ENCODE results near the gene KLK13. TPM values are rescaled to one million over a fixed set of nuclear protein-coding genes. Genes with fewer than 3 reads are reported as not detected.

The KLK13 gene
- total RNA-seq, 1 experiment from 2014 or later: not detected

GRCh38 chr19:51063664-51064063, 1.2 kb downstream of the KLK13 start:
- DNase-seq (ENCODE audit: low read depth): no peak

GRCh38 chr19:51060973-51061372, 3.9 kb downstream of the KLK13 start:
- no peak for DNase-seq (ENCODE audit: low read depth)

GRCh38 chr19:51060336-51060735, 4.6 kb downstream of the KLK13 start:
- no peak for DNase-seq (ENCODE audit: low read depth)

- no peak for DNase-seq (ENCODE audit: low read depth)
These were observed 5.2 kb downstream of the KLK13 start for GRCh38 chr19:51059715-51060114.

GRCh38 chr19:51055866-51056265, 9.0 kb downstream of the KLK13 start:
- DNase-seq (ENCODE audit: low read depth): no peak

GRCh38 chr19:51047031-51047335, 17.9 kb downstream of the KLK13 start:
- DNase-seq (ENCODE audit: low read depth): no peak

- no peak for DNase-seq (ENCODE audit: low read depth)
These were observed 20.6 kb downstream of the KLK13 start for GRCh38 chr19:51044327-51044726.

- no peak for DNase-seq (ENCODE audit: low read depth)
These were observed 21.4 kb downstream of the KLK13 start for GRCh38 chr19:51043497-51043896.

GRCh38 chr19:51040151-51040550, 24.7 kb downstream of the KLK13 start:
- no peak for DNase-seq (ENCODE audit: low read depth)

GRCh38 chr19:51036519-51036918, 28.4 kb downstream of the KLK13 start:
- no peak for DNase-seq (ENCODE audit: low read depth)

GRCh38 chr19:51034704-51035103, 30.2 kb downstream of the KLK13 start, which contains the start of gene KLK12:
Gene KLK12 (minus strand): TSS chr19:51035002. CDS start chr19:51034621, 381 bp downstream.
- DNase-seq (ENCODE audit: low read depth): no peak

GRCh38 chr19:51031880-51032225, 33.0 kb downstream of the KLK13 start:
- DNase-seq (ENCODE audit: low read depth): no peak

GRCh38 chr19:51031220-51031879, 33.5 kb downstream of the KLK13 start:
- DNase-seq (ENCODE audit: low read depth): no peak

GRCh38 chr19:51030631-51031030, 34.3 kb downstream of the KLK13 start:
- no peak for DNase-seq (ENCODE audit: low read depth)

GRCh38 chr19:51029718-51030117, 35.2 kb downstream of the KLK13 start:
- DNase-seq (ENCODE audit: low read depth): no peak

- no peak for DNase-seq (ENCODE audit: low read depth)
These were observed 37.0 kb downstream of the KLK13 start for GRCh38 chr19:51027873-51028272.

GRCh38 chr19:51027126-51027806, 37.6 kb downstream of the KLK13 start:
- no peak for DNase-seq (ENCODE audit: low read depth)

GRCh38 chr19:51026554-51026831, 38.4 kb downstream of the KLK13 start, which contains the start of gene KLK11:
Gene KLK11 (minus strand): TSS chr19:51026616. CDS start chr19:51025631, 985 bp downstream.
- DNase-seq (ENCODE audit: low read depth): no peak

GRCh38 chr19:51025809-51026553, 38.9 kb downstream of the KLK13 start:
- no peak for DNase-seq (ENCODE audit: low read depth)

GRCh38 chr19:51025401-51025800, 39.5 kb downstream of the KLK13 start:
- DNase-seq (ENCODE audit: low read depth): no peak

- DNase-seq (ENCODE audit: low read depth): no peak
These were observed 40.0 kb downstream of the KLK13 start for GRCh38 chr19:51024924-51025323.

- DNase-seq (ENCODE audit: low read depth): no peak
These were observed 40.9 kb downstream of the KLK13 start for GRCh38 chr19:51023946-51024345.

GRCh38 chr19:51022526-51022925, 42.4 kb downstream of the KLK13 start:
- no peak for DNase-seq (ENCODE audit: low read depth)
